Measurements from ENCODE around the gene PEF1.

DNA sequence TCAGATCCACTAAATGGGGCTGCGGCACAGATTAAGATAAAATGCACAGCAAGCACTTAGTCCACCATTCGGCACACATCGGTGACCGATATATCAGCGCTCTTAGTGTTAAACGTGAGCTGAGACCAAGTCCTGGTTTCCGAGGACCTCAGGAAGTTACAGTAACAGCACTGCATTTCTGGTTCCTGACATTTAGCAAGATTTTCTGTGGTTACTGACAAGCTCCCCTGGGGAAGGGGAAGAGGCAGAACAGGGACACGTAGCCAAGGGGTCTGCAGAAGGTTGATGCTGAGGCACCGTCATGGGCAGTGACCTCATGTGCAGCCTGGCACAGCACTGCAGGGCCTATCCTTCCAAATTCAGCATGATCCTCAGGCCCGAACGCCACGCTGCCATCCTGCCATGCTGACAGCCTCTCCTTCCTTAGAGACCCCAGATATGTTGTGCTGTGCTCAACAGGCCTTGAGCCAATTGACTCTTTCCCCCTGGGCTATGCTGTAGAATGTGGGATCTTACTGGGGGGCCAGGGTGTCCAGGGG lies 13.4 kb upstream of the PEF1 start:
- TF ChIP-seq CTCF (conservative IDR thresholded peaks at IDR 0.05; ENCODE audit: low read depth in 2 of 2) (no peak), STAT1 (IDR thresholded peaks at IDR 0.05; ENCODE audit: unreplicated experiment) (no peak), POLR2AphosphoS5 (IDR thresholded peaks at IDR 0.05; ENCODE audit: low read depth) (no peak), EZH2 (IDR thresholded peaks at IDR 0.05; ENCODE audit: low read depth, unreplicated experiment) (no peak), REST (IDR thresholded peaks at IDR 0.05; ENCODE audit: unreplicated experiment) (no peak), JUNB (IDR thresholded peaks at IDR 0.05; ENCODE audit: unreplicated experiment) (no peak), EZH2phosphoT487 (IDR thresholded peaks at IDR 0.05; ENCODE audit: unreplicated experiment) (no peak), CREB1 (CRISPR knock-in tag; IDR thresholded peaks at IDR 0.05; ENCODE audit: low read depth) (no peak), ZNF462 (CRISPR knock-in tag; IDR thresholded peaks at IDR 0.05) (no peak)

Data from GM23338 (cell line).